Stomach (tissue), 9 donors: ENCODE measurements around the gene ZNF350. TPM values are rescaled to one million over a fixed set of nuclear protein-coding genes. Genes with fewer than 3 reads are reported as not detected.
"Not testable (repeated sequence)": the region's sequence is repeated elsewhere in the genome, so short reads cannot be mapped to it uniquely, and the experiment has no call there.

Experiments
- DNase-seq, 2 donors: peaks; one replicate each; pipeline versions ENCODE4 v3.0.0 to v3.0.0-alpha.2; 2013 to 2019
- H3K27ac ChIP-seq, 5 donors: fragments of 200-600 bp in 4 of 5; sonication (generic) in 4 of 5; one replicate each; pipeline ENCODE4 v1.5.1; 2013 to 2019; ENCODE audit warnings: mild to moderate bottlenecking in 1 of 5, moderate library complexity in 1 of 5
- H3K27me3 ChIP-seq, 3 donors: fragments of 200-600 bp; sonication (generic); one replicate each; pipeline ENCODE4 v1.5.1; 2017 to 2019; ENCODE audit warnings: mixed run types in 1 of 3
- H3K36me3 ChIP-seq, 4 donors: fragments of 200-600 bp; sonication (generic); 1 replicate in 3 of 4; 2 replicates in 1 of 4; pipeline ENCODE4 v1.5.1; 2016 to 2019
- H3K4me1 ChIP-seq, 4 donors: fragments of 200-600 bp; sonication (generic); one replicate each; pipeline ENCODE4 v1.5.1; 2016 to 2019
- H3K4me3 ChIP-seq, 4 donors: fragments of 200-600 bp; sonication (generic) in 3 of 4; one replicate each; pipeline ENCODE4 v1.5.1; 2016 to 2019; ENCODE audit warnings: mild to moderate bottlenecking in 1 of 4
- H3K9me3 ChIP-seq, 4 donors: fragments of 200-600 bp; sonication (generic); one replicate each; pipeline ENCODE4 v1.5.1; 2016 to 2019
- EP300 ChIP-seq: sonication (generic); formaldehyde crosslinking; IDR thresholded peaks from one replicate; pipeline ENCODE4 v1.6.1; 2017; ENCODE audit warnings: antibody characterized with exemption
- POLR2A ChIP-seq, 4 donors: fragments of 450-650 bp; IDR thresholded peaks; one replicate each; pipeline ENCODE4 v1.6.1; 2016; ENCODE audit warnings: antibody characterized with exemption in 4 of 4, control low read depth in 2 of 4, mild to moderate bottlenecking in 1 of 4, moderate library complexity in 1 of 4
- POLR2AphosphoS5 ChIP-seq, 3 donors: sonication (generic); formaldehyde crosslinking; IDR thresholded peaks; one replicate each; pipeline ENCODE4 v1.6.1; 2016; ENCODE audit warnings: antibody characterized with exemption in 3 of 3
- WGBS, 5 donors: extraction: QIAGEN DNeasy Blood & Tissue Kit in 3 of 5; methylation state at CpG; one replicate each; pipeline versions ENCODE4 v1.1.5 to v1.1.7; 2013 to 2018; 5-methylcytosine and 5-hydroxymethylcytosine counted together
- intact Hi-C: fragments of 100-400 bp; cut with DNase I; formaldehyde crosslinking; loops from one replicate; pipeline ENCODE4 v1.15.1; 2023; ENCODE audit warnings: low total_unique reads
- polyA plus RNA-seq, 3 donors: library from polyadenylated mRNA; stranded (reverse); fragments of 200-250 nt; gene quantifications; one replicate each; pipeline ENCODE4 v1.2.3, GENCODE V29; 2013
- total RNA-seq, 5 donors: library from RNA; depleted of rRNA; stranded (reverse); fragments of >200 nt; gene quantifications; one replicate each; pipeline versions ENCODE4 v1.1.0 to v1.2.3, GENCODE V29; 2014 to 2016
- TF ChIP-seq, protein P1 (sequence below), 7 experiments: fragments of 450-650 bp in 4 of 7; fragments of 200-600 bp in 3 of 7; sonication (generic) in 3 of 7; IDR thresholded peaks; one replicate each; pipeline ENCODE4 v1.5.1; 2016 to 2019; ENCODE audit warnings: antibody characterized with exemption in 7 of 7, control low read depth in 2 of 7, mild to moderate bottlenecking in 1 of 7
- donor health status: healthy with polysubstance abuse.
- donor health status: Bipolar disorder and iron deficiency.
- donor health status: healthy.

The ZNF350 gene
- total and polyA plus RNA-seq, 8 donors = 0.58 to 149 (median 9.8) TPM

DNA sequence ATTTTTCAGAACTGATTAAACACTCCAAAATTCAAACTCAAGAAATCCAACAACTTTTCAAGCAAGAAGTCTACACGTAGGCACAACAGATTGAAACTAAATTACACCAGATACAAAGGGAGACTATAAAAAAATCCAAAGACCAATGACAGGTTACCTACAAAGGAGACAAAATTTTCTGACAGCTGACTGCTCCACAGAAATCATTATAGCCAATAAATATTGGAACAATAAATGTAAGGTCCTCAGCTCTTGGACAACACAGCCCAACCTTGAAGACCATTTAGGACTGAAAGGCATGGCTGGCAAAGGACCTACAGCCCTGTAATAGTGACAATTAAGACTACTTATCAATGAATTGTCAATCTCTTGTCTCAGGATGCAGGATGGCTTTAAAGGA is 15.9 kb downstream of the ZNF350 start:
- Histone ChIP-seq H3K36me3 (peaks cover 86 to 100% (median 96%) of the 10 kb centered on the region in 4 donors), H3K4me1 (no peaks in the 10 kb centered on the region), H3K27me3 (no peaks in the 10 kb centered on the region), H3K9me3 (peaks cover 90 to 100% (median 97%) of the 10 kb centered on the region in 4 donors), H3K27ac (no peak overlapping the region), H3K4me3 (no peak overlapping the region)
- no peak for DNase-seq
- intact Hi-C loops = no loop called here
- no peak for TF ChIP-seq POLR2AphosphoS5 (IDR thresholded peaks at IDR 0.05)
- TF ChIP-seq, protein P1, sequence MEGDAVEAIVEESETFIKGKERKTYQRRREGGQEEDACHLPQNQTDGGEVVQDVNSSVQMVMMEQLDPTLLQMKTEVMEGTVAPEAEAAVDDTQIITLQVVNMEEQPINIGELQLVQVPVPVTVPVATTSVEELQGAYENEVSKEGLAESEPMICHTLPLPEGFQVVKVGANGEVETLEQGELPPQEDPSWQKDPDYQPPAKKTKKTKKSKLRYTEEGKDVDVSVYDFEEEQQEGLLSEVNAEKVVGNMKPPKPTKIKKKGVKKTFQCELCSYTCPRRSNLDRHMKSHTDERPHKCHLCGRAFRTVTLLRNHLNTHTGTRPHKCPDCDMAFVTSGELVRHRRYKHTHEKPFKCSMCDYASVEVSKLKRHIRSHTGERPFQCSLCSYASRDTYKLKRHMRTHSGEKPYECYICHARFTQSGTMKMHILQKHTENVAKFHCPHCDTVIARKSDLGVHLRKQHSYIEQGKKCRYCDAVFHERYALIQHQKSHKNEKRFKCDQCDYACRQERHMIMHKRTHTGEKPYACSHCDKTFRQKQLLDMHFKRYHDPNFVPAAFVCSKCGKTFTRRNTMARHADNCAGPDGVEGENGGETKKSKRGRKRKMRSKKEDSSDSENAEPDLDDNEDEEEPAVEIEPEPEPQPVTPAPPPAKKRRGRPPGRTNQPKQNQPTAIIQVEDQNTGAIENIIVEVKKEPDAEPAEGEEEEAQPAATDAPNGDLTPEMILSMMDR (IDR thresholded peaks at IDR 0.05) = no peak
- TF ChIP-seq EP300 = no peak
- no peak for TF ChIP-seq POLR2A (IDR thresholded peaks at IDR 0.05)
- WGBS, 5 donors = 91 to 96% (median 94%) methylated on average over 1 of the region's 1 CpG

DNA sequence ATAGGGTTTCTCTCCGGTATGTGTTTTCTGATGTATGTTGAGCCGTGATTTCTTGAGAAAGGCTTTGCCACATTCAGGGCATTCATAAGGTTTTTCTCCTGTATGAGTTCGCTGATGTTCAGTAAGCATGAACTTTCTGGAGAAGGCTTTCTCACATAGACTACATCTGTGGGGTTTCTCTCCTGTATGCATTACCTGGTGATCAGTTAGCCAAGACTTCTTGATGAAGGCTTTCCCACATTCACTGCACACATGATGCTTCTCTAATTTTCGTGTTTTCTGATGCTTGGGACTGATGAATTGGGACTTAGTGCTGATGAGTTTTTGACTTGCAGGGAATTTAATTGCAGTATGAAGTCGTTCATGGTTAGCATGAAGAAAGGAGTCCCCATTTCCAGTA is 21.1 kb downstream of the ZNF350 start:
- DNase-seq = no peak
- peaks cover 79 to 100% (median 98%) of the 10 kb centered on the region in 4 donors for H3K9me3 ChIP-seq
- no peak overlapping the region for H3K27ac ChIP-seq
- TF ChIP-seq EP300 = no peak
- TF ChIP-seq, protein P1 (IDR thresholded peaks at IDR 0.05) = no peak
- TF ChIP-seq POLR2AphosphoS5 (IDR thresholded peaks at IDR 0.05) = no peak
- TF ChIP-seq POLR2A (IDR thresholded peaks at IDR 0.05) = no peak
- intact Hi-C loops = no loop called here
- H3K4me1 ChIP-seq = no peaks in the 10 kb centered on the region
- no peak overlapping the region for H3K4me3 ChIP-seq
- 97 to 99% (median 98%) methylated on average over 5 of the region's 5 CpGs for WGBS, 5 donors
- H3K27me3 ChIP-seq = no peaks in the 10 kb centered on the region
- peaks cover 57 to 97% (median 83%) of the 10 kb centered on the region in 4 donors for H3K36me3 ChIP-seq

DNA sequence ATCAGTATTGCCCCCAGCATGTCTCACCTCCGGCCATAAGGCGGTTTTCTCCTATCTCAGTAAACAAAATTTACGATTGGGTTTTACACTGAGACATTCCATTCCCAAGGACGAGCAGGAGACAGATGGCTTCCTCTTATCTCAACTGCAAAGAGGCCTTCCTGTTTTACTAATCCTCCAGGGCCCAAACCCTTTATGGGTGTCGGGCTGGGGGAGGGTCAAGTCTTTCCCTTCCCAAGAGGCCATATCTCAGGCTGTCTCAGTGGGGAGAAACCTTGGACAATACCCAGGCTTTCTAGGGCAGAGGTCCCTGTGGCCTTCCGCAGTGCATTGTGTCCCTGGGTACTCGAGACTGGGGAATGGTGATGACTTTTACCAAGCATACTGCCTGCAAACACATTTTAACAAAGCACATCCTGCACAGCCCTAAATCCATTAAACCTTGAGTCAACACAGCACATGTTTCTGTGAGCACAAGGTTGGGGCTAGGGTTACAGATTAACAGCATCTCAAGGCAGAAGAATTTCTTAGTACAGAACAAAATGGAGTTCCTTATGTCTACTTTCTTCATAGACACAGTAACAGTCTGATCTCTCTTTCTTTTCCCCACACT is 25.9 kb downstream of the ZNF350 start:
- Histone ChIP-seq H3K9me3 (peaks cover 44 to 100% (median 85%) of the 10 kb centered on the region in 4 donors), H3K36me3 (peaks cover 12 to 60% (median 34%) of the 10 kb centered on the region in 4 donors)
- intact Hi-C loops, H3K27ac ChIP-seq, H3K27me3 ChIP-seq, H3K4me3 ChIP-seq, H3K4me1 ChIP-seq: not testable (repeated sequence)
- 10 to 31% (median 21%) methylated on average over 5 to 7 of the region's 7 CpGs for WGBS, 5 donors
- peak in 1 of 2 donors; percentile 9 for DNase-seq

DNA sequence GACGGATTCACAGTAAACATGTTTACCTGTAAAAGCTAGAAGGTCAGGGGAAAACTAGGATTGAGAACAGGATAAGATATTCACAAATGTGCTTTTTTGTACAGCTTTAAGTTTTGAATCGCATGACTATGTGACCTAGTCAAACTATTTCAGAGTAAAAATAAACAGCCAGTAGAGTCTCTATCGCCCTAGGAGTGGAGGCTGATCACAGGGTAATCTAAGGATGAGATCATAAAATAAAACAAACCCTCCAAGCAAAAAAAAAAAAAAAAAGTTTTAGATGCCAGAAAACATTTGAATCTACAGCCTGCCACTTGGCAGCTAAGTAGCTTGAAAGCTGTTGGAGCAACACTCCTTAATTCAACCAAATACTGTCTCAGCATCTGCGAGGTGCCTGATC is 26.8 kb downstream of the ZNF350 start:
- WGBS, 5 donors = 62 to 83% (median 78%) methylated on average over 4 of the region's 4 CpGs
- Histone ChIP-seq H3K4me3 (no peak overlapping the region), H3K27me3 (no peaks in the 10 kb centered on the region), H3K27ac (no peak overlapping the region), H3K9me3 (peaks cover 35 to 100% (median 83%) of the 10 kb centered on the region in 4 donors), H3K4me1 (no peaks in the 10 kb centered on the region), H3K36me3 (peaks cover 2 to 50% (median 25%) of the 10 kb centered on the region in 4 donors)
- intact Hi-C loops = no loop called here
- TF ChIP-seq POLR2A (IDR thresholded peaks at IDR 0.05) = no peak
- TF ChIP-seq POLR2AphosphoS5 (IDR thresholded peaks at IDR 0.05) = no peak
- no peak for TF ChIP-seq EP300
- TF ChIP-seq, protein P1 (IDR thresholded peaks at IDR 0.05) = no peak
- DNase-seq = no peak

DNA sequence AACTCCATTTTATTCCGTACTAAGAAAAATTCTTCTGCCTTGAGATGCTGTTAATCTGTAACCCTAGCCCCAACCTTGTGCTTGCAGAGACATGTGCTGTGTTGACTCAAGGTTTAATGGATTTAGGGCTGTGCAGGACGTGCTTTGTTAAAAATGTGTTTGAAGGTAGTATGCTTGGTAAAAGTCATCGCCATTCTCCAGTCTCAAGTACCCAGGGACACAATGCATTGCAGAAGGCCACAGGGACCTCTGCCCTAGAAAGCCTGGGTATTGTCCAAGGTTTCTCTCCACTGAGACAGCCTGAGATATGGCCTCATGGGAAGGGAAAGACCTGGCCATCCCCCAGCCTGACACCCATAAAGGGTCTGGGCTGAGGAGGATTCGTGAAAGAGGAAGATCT is 28.8 kb downstream of the ZNF350 start:
- intact Hi-C loops = not testable (repeated sequence)
- WGBS, 5 donors = 51 to 73% (median 57%) methylated on average over 4 of the region's 4 CpGs

More for the DNA sequence above, 28.8 kb downstream of the ZNF350 start:
- not testable (repeated sequence) for H3K27ac ChIP-seq, H3K4me3 ChIP-seq, H3K27me3 ChIP-seq, H3K4me1 ChIP-seq, DNase-seq
- Histone ChIP-seq H3K36me3 (peaks cover 0 to 31% (median 9%) of the 10 kb centered on the region in 4 donors), H3K9me3 (peaks cover 15 to 96% (median 74%) of the 10 kb centered on the region in 4 donors)
